Nucleus accumbens (tissue), 56 donors: ENCODE results near the gene NAGA.
"Not testable (repeated sequence)": the region's sequence is repeated elsewhere in the genome, so short reads cannot be mapped to it uniquely, and the experiment has no call there.

Source experiments
- DNase-seq, 56 donors: peaks; one replicate each; lab custom pipeline; 2025; lab: John Stamatoyannopoulos, UW

NAGA gene

DNA sequence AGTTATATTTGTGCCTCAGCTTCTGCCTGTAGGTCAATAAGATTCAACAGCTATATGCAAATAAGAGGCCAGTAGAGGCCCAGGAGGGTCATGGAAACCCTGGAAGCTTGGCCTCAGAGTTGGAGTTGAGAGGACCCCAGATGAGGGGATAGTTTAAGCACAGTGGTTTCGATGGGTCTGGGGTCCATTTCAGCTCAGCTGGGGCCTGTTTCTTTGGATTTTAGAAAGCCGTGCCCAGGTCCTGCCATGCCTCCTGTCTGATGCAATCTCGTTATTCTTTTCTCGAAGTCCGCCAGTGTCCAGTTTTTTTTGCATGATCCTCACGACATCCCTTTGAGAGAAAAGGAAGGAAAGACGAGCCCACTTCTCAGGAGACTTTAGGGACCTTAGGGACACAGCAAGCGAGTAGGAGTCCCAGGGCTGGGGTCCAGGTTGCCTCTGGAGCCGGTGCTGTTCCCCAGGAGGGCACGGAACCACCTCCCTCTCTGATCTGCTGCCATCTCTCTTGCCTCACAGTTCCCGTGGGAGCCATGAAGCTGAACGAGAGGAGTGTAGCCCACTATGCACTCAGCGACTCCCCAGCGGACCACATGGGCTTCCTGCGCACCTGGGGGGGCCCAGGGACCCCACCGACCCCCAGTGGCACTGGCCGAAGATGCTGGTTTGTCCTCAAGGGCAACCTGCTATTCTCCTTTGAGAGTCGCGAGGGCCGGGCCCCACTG lies 6.3 kb upstream of the NAGA start:
- no peak for DNase-seq

DNA sequence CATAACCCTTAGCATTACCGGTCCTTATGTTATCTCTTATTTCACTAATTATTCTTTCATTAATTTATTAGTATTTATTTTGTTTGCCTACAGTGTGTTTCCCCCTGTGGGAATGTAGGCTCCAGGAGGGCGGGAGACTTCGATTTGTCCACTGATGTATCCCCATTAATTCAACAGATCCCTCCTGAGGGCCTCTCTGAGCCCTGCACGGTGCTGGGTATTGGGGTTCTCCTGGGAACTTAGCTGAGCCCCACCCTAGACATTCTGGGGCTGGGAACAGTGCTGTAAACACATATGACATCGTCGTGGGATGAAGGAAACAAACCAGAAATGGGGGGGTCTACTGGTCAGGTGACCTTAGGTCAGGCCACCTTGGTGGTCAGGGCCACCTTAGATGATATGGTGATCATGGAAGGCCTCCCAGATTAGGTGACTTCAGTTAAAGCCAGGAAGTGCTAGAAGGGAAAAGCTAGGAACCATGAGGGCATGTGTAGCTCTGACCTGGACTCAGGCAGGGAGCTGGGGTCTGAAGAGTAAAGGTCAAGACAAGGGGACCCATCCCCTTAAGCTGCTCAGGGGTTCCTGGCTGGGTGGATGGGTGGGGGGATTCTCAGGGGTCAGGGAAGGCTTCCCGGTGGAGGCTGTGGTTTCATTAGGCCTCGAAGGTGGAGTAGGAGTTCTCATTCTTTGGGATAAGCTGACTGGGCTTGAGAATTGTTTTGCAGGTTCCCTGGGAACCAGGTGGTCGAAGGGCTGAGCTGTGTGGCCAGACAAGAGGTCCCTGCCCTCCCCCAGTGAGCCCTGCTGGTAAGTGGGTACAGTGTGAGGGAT lies 4.4 kb upstream of the NAGA start:
- no peak for DNase-seq

DNA sequence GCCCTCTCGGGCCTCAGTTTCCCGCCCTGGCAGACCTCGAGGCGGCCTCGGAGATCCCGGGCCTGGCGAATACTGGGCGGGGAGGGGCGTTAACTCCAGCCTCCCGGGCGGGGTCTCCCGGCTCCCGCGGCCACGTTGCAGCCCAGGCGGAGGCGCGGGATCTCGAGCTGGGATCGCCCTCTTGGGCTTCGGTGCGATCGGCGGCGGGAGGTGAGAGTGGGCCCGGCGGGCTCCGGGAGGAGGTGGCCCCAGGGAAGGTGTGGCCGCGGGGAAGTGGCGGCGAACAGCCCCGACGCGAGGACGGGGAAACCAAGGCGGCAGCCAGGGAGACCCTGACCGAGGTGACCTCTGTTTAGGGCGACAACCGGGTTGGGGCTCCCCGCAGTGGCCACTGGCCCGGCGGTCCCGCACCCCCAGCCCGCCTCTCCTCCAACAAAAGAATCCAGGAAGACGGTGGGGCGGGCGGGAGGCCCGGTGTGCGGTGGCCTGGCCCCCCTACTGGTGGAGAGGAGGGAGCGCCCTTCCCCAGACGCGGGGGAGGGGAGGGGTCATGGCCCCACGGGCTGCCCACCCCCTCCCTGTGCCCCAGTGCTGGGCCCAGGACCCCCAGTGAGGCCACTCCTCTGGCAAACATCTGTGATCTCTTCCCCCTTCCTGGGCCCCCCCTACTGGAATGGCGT lies 3.7 kb upstream of the NAGA start, which contains the start of gene PHETA2:
Gene PHETA2, plus strand, starts transcription at position 117 of the 680 bp plus-strand sequence. CDS start 3,046 bp downstream, outside the sequence.
- peak in 2 of 56 donors; percentile 28 for DNase-seq

DNA sequence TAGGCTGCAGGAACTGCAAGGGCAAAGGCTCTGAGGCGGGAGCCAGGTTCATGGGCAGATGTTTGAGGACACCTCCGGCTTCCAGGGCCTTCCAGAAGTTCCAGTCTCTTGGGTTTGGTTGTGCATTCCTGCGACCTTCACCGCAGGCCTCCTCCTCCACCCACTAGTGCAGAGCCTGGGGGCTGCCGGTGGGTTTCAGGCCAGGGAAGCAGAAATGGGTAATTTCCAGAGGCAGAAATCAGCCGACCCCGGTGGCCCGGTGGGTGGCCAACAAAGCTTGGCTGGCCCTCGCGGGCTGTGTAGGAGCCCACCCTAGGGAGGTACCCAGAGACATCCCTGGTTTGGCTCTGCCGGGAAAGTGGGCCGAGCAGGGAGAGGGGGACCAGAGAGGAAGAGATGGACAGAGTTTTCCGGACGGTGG lies 3.0 kb upstream of the NAGA start:
- no peak for DNase-seq

DNA sequence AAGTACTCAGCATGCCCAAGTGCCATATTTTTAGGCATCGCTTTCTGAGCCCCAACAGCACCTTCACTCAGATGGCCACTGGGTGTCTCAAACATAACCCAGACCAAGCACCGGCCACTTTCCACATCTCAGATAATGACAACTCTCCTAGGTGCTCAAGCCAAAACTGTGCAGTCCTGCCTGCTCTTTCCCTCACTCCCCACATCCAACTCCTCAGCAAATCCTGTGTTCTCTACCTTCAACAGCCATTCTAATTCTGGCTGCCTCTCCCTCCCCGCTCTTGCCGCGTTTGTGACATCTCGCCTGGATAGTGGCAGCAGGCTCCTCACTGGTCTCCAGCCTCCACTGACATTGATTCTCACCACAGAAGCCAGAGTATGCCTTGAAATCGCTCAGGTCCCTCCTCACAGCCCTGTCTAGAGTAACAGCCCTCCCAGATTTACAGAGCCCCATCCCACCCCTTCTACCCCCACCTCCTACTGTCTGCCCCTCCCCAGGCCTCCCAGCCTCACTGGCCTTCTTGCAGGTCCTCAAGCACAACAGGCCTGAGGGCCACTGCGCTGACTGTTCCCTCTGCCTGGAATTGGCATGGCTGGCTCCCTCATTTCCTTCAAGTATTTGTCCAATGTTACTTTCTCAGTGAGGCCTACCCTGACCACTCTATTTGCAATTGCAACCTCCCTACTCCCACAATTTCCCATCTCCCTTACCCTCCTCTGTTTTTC lies 2.2 kb upstream of the NAGA start:
- DNase-seq, result no peak

DNA sequence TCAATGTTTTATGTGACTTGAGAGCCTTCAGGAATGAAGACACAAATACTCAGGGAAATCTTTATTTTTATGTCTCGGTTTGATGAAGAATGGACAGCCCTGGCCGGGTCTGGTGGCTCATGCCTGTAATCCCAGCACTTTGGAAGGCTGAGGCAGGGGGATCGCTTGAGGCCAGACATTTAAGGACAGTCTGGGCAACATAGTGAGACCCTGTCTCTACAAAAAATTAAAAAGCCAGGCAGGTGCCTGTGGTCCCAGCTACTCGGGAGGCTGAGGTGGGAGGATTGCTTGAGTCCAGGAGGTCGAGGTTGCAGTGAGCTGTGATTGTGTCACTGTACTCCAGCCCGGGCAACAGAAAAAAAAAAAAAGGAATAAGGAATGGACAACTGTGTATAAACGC lies 896 bp upstream of the NAGA start:
- DNase-seq, result not testable (repeated sequence)

DNA sequence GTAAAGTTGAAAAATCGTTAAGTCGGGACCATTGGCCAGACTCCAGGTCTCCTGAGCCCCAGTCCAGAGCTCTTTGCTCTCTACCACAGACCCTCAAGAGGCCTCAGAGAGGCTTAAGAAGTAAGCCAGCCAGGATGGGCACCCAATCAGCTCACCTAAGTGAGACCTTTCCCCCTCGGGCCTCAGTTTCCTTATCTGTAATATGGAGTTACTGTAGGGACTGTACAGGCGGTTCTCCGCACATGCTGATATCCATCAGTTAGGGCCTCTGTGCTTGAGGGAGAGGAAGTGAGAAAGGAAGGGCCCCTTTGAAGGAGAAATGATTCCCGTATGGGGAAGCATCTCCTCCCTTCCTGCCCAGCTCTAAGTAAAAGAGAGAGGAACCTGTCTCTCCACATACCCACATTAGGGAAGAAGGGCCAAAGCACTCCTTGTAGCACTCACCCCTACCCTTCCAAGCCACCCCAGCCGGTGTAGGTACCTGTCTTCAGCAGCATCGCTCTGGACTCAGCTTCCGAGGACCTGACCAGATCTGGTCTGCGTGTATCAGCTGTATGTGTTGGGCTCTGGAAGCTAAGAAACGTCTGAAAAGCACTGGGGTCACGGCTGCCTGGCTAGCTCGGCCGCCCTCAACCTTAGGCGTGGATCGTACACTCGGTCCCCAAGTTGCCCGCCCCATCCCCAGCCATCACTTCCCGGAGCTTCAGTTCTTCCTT lies 653 bp downstream of the NAGA start:
- peak in 2 of 56 donors; percentile 41 to 45 for DNase-seq

DNA sequence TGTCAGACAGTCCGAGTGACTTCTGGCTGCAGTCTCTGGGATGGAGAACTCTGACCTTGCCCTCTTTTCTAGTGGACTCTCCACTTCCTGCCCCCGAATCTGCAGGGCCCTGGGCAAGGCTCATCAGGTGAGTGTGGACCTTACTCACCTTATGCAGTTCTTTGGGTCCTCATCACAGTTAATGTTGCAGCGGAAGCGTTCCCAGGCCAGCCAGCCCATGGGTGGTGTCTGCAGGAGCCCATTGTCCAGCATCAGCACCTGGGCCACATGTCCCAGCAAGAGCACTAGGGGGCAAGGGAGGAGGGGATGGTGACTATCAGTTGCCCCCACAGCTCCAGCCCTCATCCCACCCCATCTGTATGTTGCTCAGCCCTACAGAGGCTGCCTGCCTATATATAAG lies 2.3 kb downstream of the NAGA start:
- DNase-seq, result no peak

DNA sequence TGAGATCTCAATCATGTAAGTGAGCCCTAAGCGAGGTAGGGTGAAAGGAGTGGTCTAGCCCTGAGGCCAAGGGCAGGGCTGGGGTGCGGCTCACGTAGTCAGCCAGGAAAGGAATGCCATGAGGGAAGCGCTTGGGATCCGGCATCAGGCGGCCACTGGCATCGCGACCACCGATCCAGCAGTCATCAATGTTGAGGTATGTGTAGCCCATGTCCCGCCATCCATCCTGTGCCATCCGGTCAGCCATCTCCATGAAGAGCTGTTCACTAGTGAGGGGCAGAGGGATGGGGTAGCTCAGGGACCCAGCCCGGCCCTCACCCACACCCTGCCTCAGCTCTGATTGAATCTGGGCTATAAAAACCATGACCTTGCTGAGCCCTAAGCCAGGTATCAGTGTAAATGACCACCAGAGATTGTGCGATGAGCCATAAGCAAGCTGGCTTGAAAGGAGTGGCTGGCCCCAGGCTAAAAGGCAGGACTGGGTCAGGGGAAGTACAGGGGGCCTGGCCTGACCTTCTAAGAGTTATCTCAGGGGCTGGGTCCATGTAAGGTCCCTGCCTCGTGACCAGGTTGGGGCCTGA lies 2.9 kb downstream of the NAGA start:
- DNase-seq, result no peak

DNA sequence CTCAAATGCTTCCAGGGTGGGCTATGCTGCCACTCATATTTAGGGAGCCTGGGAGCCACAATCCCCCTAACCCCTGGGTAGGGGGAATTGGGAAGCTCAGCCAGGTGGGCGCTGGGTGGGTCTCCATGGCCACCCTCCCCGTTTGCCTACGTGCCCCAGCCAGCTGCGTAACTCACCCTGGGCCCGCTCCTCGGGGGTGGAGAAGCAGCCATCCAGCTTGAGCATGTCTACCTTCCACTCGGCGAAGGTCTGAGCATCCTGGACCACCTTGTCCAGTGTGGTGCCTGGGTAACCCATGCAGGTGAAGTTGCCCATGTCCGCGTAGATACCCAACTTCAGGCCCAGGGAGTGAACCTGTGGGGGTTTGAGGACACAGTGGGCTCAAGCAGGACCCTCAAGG lies 3.7 kb downstream of the NAGA start:
- no peak for DNase-seq

DNA sequence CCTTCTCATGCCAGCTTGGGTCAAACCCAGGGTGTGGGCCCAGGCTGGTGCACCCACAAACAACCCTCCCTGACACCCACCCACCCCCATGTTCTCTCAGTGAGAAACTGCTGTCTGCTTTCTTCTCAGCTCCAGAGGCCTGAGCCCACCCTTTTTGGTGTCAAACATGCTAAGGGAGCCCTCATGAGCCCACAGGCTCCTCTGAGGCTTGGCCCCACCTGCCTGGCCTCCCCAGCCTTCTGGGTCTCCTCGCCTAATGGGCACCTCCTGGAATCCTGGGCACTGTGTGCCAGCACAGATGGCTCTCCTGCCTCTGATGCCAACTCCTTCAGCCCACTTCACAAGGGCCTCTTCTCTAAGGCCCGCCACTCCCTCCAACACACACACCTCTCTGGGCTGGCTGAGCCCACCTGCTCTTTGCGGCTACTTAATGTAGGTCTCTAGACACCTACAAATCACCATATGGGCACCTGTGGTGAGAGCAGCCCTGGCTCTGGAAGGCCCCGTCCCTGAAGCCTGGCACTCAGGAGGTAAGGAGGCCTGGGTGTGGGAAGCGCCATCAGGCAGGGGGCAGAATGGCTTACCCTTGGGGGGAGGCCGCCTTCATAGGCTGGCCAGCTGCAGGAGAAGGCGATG lies 4.4 kb downstream of the NAGA start:
- DNase-seq, result no peak

DNA sequence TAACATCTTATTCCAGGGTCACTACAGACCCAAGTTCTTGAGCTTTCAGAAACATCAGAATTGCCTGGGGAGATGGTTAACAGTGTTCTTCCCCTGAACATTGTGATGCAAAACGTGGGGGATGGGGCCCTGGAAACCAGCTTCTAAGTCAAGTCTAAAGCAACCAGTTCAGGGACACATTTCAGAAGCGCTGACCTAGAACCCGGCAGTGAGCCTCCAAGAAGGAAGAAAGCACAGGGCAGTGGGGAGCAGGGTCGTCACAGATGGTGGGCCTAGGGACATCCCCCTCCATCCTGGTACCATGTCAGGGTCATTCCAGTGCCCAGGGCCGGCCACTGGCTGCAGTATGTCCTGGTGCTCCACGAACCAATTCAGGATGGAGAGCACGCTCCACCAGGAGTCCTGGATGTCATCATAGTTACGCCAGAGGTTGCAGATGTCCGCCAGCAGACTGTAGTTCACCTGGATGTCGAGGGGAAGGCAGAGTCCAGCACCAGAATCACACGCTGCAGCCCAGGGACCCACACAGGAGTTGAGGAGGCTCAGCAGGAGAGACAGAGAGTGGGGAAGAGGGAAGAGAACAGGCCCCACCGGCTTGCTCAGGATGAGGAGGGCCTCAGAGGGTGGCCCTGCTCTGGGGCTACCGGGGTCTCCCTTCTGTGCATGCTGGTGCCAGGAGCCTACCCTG lies 5.0 kb downstream of the NAGA start:
- no peak for DNase-seq

DNA sequence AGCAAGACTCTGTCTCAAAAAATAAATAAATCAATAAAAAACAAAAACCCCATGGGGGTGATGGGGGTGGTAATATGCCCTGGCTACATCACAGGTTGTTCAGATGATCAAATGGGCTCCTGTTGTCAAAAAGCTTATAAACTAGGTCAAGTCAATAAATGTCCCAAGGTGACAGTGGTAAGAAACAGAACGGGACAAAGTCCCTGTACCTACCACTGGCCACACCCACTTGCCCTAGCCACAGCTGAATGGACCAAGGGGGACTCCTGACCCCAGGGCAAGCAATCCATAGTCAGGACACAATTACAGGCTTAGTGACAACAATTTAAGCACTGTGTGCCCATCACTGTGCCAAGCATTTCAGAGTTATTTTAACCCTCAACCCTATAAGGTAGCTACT lies 6.0 kb downstream of the NAGA start:
- no peak for DNase-seq

DNA sequence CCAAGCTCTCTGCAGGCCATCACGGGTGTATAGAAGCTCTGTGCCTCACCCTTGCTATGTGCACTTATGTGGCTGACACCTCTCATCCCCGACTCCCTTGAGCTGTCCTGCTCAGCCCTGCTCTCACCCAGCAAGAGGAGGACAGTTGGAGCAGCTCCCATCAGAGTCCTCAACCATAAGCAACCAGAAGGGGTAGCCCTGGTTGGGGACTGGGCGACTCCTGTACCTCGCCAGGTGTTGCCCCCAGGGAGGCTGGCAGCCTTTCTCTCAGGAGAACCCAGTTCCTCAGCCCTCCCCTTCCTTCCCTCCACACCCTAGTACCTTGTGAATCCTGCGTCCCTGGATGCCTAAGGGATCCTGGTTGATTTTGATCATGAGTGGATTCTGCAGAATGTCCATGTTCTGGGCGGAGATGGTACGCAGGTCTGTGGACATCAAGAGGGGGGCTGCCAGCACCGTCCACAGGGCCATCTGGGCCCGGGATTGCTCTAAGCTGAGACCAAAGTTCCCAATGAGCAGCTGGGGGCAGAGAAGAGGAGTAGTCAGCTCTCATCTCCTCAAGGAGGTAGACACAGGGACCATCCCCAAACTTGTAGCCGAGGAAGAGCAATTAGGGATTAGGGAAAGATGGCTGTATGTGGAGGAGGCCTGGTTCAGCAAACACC lies 8.0 kb downstream of the NAGA start:
- no peak for DNase-seq

DNA sequence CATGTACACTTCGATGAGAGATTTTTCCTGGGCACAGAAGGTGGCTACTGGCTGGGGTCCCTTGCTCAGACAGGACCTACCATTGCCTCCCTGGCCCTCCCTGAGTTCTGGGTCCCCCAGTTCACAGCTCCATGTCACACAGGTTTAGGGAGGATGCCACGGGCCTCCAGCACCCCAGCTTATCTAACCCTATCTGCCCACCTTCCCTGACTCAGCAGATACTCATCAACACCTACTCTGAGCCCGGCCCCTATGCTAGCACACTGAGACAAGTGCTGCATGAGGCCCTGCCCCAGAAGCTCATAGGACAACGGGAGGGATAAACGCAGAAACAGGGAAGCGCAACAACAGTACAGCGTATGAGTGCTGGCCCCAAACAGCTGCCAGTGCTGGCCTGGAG lies 9.6 kb downstream of the NAGA start:
- peak in 19 of 56 donors; percentile 4 to 61 (median 30) for DNase-seq

DNA sequence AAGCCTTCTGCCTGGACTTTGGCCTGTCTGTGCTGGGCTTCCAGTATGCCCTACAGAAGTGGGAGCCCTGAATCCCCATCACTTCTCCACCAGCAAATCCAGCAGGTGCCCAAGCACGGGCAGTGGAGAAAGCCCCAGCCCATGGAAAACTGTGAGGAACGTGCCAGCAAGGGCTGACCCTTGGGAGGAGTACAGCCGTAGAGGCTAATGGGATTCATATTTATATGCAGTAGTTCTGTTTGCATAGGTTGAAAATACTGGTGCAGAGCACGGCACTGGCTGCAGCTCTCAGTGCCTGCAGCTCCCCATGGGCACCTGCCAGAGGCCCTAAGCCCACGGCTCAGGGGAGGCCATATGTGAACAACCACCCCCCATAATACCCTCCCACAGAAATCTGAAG lies 10.1 kb downstream of the NAGA start:
- no peak for DNase-seq

DNA sequence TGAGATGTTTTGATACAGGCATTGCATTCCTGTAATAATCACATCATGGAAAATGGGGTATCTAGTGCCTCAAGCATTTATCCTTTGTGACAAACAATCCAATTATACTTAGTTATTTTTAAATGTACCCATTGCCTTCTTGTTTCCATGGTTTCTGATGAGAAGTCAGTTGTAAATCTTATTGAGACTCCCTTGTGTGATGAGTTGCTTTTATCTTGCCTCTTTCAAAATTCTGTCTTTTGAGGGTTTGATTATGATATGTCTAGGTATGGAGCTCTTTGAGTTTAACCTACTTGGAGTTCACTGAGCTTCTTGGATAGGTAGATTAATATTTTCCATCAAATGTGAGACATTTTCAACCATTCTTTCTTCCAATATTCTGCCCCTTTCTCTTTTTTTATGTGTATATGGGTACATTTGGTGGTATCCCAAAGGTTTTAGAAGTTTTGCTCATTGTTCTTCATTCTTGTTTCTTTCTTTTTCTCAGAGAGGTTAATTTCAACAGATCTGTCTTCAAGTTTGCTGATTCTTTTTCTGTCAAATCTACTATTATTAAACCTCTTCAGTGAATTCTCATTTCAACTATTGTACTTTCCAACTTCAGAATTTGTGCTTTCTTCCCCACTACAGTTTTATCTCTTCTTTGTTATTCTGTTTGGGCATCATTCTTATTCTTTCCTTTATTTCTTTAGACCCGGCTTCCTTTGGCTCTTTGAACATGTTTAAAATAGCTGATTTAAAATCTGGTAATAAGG lies 13.7 kb downstream of the NAGA start:
- no peak for DNase-seq
